K562 (cell line): ENCODE data around the gene NR3C2. TPM values are rescaled to one million over a fixed set of nuclear protein-coding genes. Genes with fewer than 3 reads are reported as not detected.

Experiments used
- ATAC-seq: fragments of 200-7000 bp; cut with Tn5 transposase; 3 replicates; pipeline ENCODE4 v1.9.1; 2020; ENCODE audit warnings: moderate library complexity
- BruUV-seq: library from RNA; stranded (reverse); fragments of 400-500 nt; replicated peaks from 2 replicates; lab custom pipeline; 2021; lab: Mats Ljungman, UMichigan
- CTCF ChIA-PET: fragments of 300-600 bp; formaldehyde crosslinking; extraction: SDS; loops from one replicate; lab custom pipeline; 2021; ENCODE audit warnings: low intra/inter-chr PET ratio; lab: Yijun Ruan, JAX
- POLR2A ChIA-PET: fragments of 300-600, 350-650 bp; sonication (Branson Sonifier 250); formaldehyde crosslinking; extraction: SDS; loops from one replicate; lab custom pipeline; 2021; ENCODE audit warnings: antibody characterized with exemption, inconsistent platforms; lab: Yijun Ruan, JAX
- DNase-seq, 4 experiments: peaks; one replicate each; pipeline versions ENCODE4 v3.0.0 to v3.0.0-alpha.2; 2011 to 2018; ENCODE audit warnings: low spot score in 3 of 4, mixed read lengths in 3 of 4; ENCODE audit errors: extremely low read depth in 1 of 4
- FAIRE-seq: peaks from 2 replicates; lab custom pipeline; 2011; peaks lifted over from hg19 to GRCh38; lab: Jason Lieb, UNC
- H2AFZ ChIP-seq: 2 replicates; pipeline ENCODE4 v1.6.0; 2011; ENCODE audit warnings: low read depth, low read length, control low read depth, inconsistent platforms
- H3K27ac ChIP-seq: fragments of 200-600 bp; 3 replicates; pipeline ENCODE4 v1.8.0; 2011; ENCODE audit warnings: low read depth, mild to moderate bottlenecking, control low read depth, inconsistent platforms, low read length, moderate library complexity, mixed read lengths; ENCODE audit errors: extremely low read depth
- H3K27me3 ChIP-seq, 2 experiments: fragments of 300-600 bp in 1 of 2; 2 replicates in 1 of 2; 3 replicates in 1 of 2; pipeline versions ENCODE4 v1.6.0 to v1.8.0; 2011; ENCODE audit warnings: inconsistent platforms in 2 of 2, low read length in 2 of 2, mild to moderate bottlenecking in 1 of 2, mixed read lengths in 1 of 2, moderate library complexity in 1 of 2; ENCODE audit not compliant: control insufficient read depth in 2 of 2, insufficient read depth in 2 of 2
- H3K36me3 ChIP-seq: fragments of 300-600 bp; 3 replicates; pipeline ENCODE4 v1.8.0; 2011; ENCODE audit warnings: mild to moderate bottlenecking, low read length, inconsistent platforms; ENCODE audit not compliant: control insufficient read depth, insufficient read depth
- H3K4me1 ChIP-seq, 2 experiments: fragments of 200-600 bp in 1 of 2; replicated peaks in 1 of 2; 2 replicates in 1 of 2; 3 replicates in 1 of 2; pipeline versions ENCODE4 v1.5.1 to v1.8.0; 2011; ENCODE audit warnings: inconsistent platforms in 2 of 2, low read length in 2 of 2, mild to moderate bottlenecking in 1 of 2, mixed read lengths in 1 of 2, moderate library complexity in 1 of 2; ENCODE audit not compliant: control insufficient read depth in 2 of 2, insufficient read depth in 2 of 2
- H3K4me2 ChIP-seq: 2 replicates; pipeline ENCODE4 v1.6.1; 2011; ENCODE audit warnings: low read length, control low read depth, inconsistent platforms, mixed read lengths; ENCODE audit not compliant: insufficient read depth
- H3K4me3 ChIP-seq: fragments of 200-600 bp; sonication (generic), shearing (Covaris generic); 2 replicates; pipeline ENCODE4 v1.5.1; 2016; ENCODE audit warnings: control low read depth, inconsistent platforms
- H3K79me2 ChIP-seq: fragments of 200-600 bp; 3 replicates; pipeline ENCODE4 v1.8.0; 2011; ENCODE audit warnings: low read length, inconsistent platforms; ENCODE audit not compliant: control insufficient read depth, insufficient read depth
- H3K9ac ChIP-seq, 2 experiments: 2 replicates each; pipeline versions ENCODE4 v1.6.0 to v1.6.1; 2011; ENCODE audit warnings: low read depth in 2 of 2, low read length in 2 of 2, control low read depth in 1 of 2, inconsistent platforms in 1 of 2, mild to moderate bottlenecking in 1 of 2, mixed read lengths in 1 of 2; ENCODE audit not compliant: insufficient read depth in 1 of 2
- H3K9me1 ChIP-seq: one replicate; pipeline ENCODE4 v1.6.0; 2011; ENCODE audit warnings: inconsistent platforms, mild to moderate bottlenecking, low read length, moderate library complexity; ENCODE audit not compliant: control insufficient read depth, insufficient read depth
- H3K9me3 ChIP-seq: replicated peaks from 2 replicates; pipeline ENCODE4 v1.5.1; 2011; ENCODE audit warnings: low read depth, low read length, inconsistent platforms; ENCODE audit not compliant: control insufficient read depth, insufficient read depth
- H4K20me1 ChIP-seq: replicated peaks from 2 replicates; pipeline ENCODE4 v1.6.1; 2011; ENCODE audit warnings: low read length, inconsistent platforms, mixed read lengths; ENCODE audit not compliant: control insufficient read depth, insufficient read depth
- DNMT1 ChIP-seq: fragments of 450-650 bp; IDR thresholded peaks from 2 replicates; pipeline ENCODE4 v1.6.1; 2016; ENCODE audit warnings: antibody characterized with exemption, mild to moderate bottlenecking
- HIVEP1 ChIP-seq: fragments of 250-450 bp; sonication (Bioruptor Pico); IDR thresholded peaks from 2 replicates; pipeline ENCODE4 v1.4.0; 2020; ENCODE audit warnings: mild to moderate bottlenecking
- KDM4B ChIP-seq, 2 experiments: fragments of 450-650 bp in 1 of 2; sonication (generic) in 1 of 2; IDR thresholded peaks; 2 replicates each; pipeline ENCODE4 v1.6.1; 2016 to 2017; ENCODE audit warnings: borderline replicate concordance in 2 of 2, antibody characterized with exemption in 1 of 2, low read depth in 1 of 2, mild to moderate bottlenecking in 1 of 2
- MCM2 ChIP-seq: fragments of 450-650 bp; IDR thresholded peaks from 2 replicates; pipeline ENCODE4 v1.6.1; 2017; ENCODE audit warnings: low read depth, mild to moderate bottlenecking
- NELFE ChIP-seq: IDR thresholded peaks from 2 replicates; pipeline ENCODE4 v1.6.1; 2011; ENCODE audit warnings: mild to moderate bottlenecking; ENCODE audit not compliant: insufficient read depth, insufficient read length
- NUFIP1 ChIP-seq: fragments of 450-650 bp; IDR thresholded peaks from 2 replicates; pipeline ENCODE4 v1.6.1; 2018; ENCODE audit not compliant: partially characterized antibody
- PCBP1 ChIP-seq: fragments of 200-400 bp; formaldehyde crosslinking; IDR thresholded peaks from 2 replicates; pipeline ENCODE4 v1.6.1; 2018; ENCODE audit warnings: mild to moderate bottlenecking, low read depth, low read length; ENCODE audit not compliant: poor library complexity, severe bottlenecking
- POLR2A ChIP-seq: fragments of 450-650 bp; conservative IDR thresholded peaks from 2 replicates; pipeline ENCODE4 v1.6.1; 2016
- RBBP5 ChIP-seq: fragments of 200-600 bp; sonication (generic); IDR thresholded peaks from 2 replicates; pipeline ENCODE4 v1.6.1; 2012; ENCODE audit warnings: borderline replicate concordance, mild to moderate bottlenecking, low read length, control low read depth, inconsistent platforms; ENCODE audit not compliant: insufficient read depth, poor library complexity, severe bottlenecking
- RHOXF2B ChIP-seq: fragments of 250-450 bp; sonication (Bioruptor Pico); conservative IDR thresholded peaks from 2 replicates; pipeline ENCODE4 v1.5.1; 2021
- TGIF2 ChIP-seq: sonication (generic); formaldehyde crosslinking; IDR thresholded peaks from 2 replicates; pipeline ENCODE4 v1.8.1; 2022; ENCODE audit warnings: mild to moderate bottlenecking, missing genetic modification reagents, moderate library complexity
- WHSC1 ChIP-seq: IDR thresholded peaks from one replicate; pipeline ENCODE4 v1.6.1; 2012; ENCODE audit warnings: low read length, control low read depth, inconsistent platforms
- ZNF133 ChIP-seq: fragments of 250-450 bp; sonication (Bioruptor Pico); IDR thresholded peaks from 2 replicates; pipeline ENCODE4 v1.4.0; 2020; ENCODE audit warnings: mild to moderate bottlenecking
- ZNF274 ChIP-seq: IDR thresholded peaks from 2 replicates; pipeline ENCODE4 v1.6.1; 2011; ENCODE audit warnings: low read depth, mild to moderate bottlenecking, low read length, moderate library complexity, borderline replicate concordance
- ZZZ3 ChIP-seq: fragments of 450-650 bp; IDR thresholded peaks from 2 replicates; pipeline ENCODE4 v1.6.1; 2016; ENCODE audit warnings: antibody characterized with exemption, mild to moderate bottlenecking, moderate library complexity
- WGBS: fragments of 100-300 bp; shearing (Covaris generic); methylation state at CpG from one replicate; pipeline ENCODE4 v1.1.6; 2016; ENCODE audit warnings: low coverage, mixed read lengths; ENCODE audit not compliant: insufficient coverage; ENCODE audit errors: missing lambda C conversion rate; 5-methylcytosine and 5-hydroxymethylcytosine counted together
- in situ Hi-C: fragments of 300-500 bp; cut with MboI; formaldehyde crosslinking; loops from 4 replicates; pipeline ENCODE4 v1.15.0; 2018; ENCODE audit warnings: inconsistent platforms, mixed read lengths
- intact Hi-C: fragments of 100-400 bp; cut with micrococcal nuclease; formaldehyde crosslinking; loops from 2 replicates; pipeline ENCODE4 v1.14.2; 2022
- polyA plus RNA-seq, 8 experiments: library from polyadenylated mRNA; depleted of rRNA in 4 of 8; stranded (reverse) in 5 of 8; unstranded in 3 of 8; fragments of >200 nt; fragmentation: Nextera tagmentation in 2 of 8; fragmentation: Illumina TruSeq in 1 of 8; extraction: Ambion mirVana in 2 of 8; extraction: Trizol in 1 of 8; gene quantifications; 2 replicates each; pipeline versions ENCODE4 v1.2.1 to v1.2.3, GENCODE V29; 2011 to 2014; ENCODE audit warnings: inconsistent platforms in 1 of 8, missing spikeins in 1 of 8
- total RNA-seq, 7 experiments: library from RNA; depleted of rRNA in 6 of 7; stranded (reverse); fragments of >200 nt in 6 of 7; fragmentation: Illumina TruSeq in 2 of 7; extraction: Trizol in 2 of 7; gene quantifications; 2 replicates each; pipeline versions ENCODE4 v1.2.1 to v1.2.3, GENCODE V29; 2011 to 2021; ENCODE audit warnings: low replicate concordance in 1 of 7
- TF ChIP-seq, protein P1 (sequence below): sonication (generic); formaldehyde crosslinking; IDR thresholded peaks from 2 replicates; pipeline ENCODE4 v1.8.1; 2022; ENCODE audit warnings: missing genetic modification reagents

The NR3C2 gene
- total and polyA plus RNA-seq, 9 of the 15 experiments (the other 6 are each of a cell fraction or from before 2014, with no cell fraction given): 0.01 to 0.28 (median 0.16) TPM; not detected in 2

DNA sequence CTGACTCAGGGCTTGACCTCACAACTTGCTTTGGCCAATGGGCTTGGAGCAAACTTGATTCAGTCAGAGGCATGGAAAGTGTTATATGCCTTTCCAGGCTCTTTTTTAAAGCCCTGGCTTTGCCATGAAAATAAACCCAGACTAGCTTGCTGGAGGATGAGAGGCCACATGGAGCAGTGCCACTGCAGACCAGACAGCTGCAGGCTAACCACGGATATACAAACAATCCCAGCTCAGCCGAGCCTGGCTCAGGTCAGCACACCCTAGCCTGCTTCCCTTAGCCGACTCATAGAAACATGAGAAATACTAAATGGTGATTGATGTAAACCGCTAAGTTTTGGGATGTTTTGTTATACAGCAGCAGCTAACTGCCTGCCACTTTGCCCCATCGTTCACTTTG lies 365.2 kb downstream of the NR3C2 start (continued):
- no peak for TF ChIP-seq ZNF133 (CRISPR knock-in tag)
- TF ChIP-seq TGIF2: no peak
- TF ChIP-seq HIVEP1: no peak

DNA sequence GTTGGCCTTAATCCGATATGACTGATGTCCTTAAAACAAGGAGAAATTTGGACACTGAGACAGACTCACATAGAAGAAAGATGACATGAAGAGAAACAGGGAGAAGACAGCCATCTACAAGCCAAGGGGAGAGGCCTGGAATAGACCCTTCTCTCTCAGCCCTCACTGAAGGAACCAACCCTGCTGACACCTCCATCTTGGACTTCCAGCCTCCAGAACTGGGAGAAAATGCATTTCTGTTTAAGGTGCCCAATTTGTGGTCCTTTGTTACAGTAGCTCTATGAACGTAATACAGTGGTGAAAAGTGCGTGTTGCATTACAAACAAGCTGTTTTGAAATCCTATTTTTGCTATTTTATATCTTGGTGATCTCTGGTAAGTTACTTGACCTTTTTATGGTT lies 366.8 kb downstream of the NR3C2 start:
- no peaks in the 10 kb centered on the region for H3K9me3 ChIP-seq
- intact Hi-C loops (no loop called here), in situ Hi-C loops (no loop called here)
- no peak overlapping the region for H3K4me3 ChIP-seq
- TF ChIP-seq DNMT1: no peak
- TF ChIP-seq ZZZ3: no peak
- TF ChIP-seq, protein P1, sequence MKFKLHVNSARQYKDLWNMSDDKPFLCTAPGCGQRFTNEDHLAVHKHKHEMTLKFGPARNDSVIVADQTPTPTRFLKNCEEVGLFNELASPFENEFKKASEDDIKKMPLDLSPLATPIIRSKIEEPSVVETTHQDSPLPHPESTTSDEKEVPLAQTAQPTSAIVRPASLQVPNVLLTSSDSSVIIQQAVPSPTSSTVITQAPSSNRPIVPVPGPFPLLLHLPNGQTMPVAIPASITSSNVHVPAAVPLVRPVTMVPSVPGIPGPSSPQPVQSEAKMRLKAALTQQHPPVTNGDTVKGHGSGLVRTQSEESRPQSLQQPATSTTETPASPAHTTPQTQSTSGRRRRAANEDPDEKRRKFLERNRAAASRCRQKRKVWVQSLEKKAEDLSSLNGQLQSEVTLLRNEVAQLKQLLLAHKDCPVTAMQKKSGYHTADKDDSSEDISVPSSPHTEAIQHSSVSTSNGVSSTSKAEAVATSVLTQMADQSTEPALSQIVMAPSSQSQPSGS (CRISPR knock-in tag): no peak
- TF ChIP-seq NUFIP1: no peak
- TF ChIP-seq PCBP1: no peak
- no peak for TF ChIP-seq POLR2A
- TF ChIP-seq NELFE: no peak
- TF ChIP-seq KDM4B (IDR thresholded peaks at IDR 0.05; ENCODE audit: borderline replicate concordance in 2 of 2, low read depth in 1 of 2): no peak
- TF ChIP-seq WHSC1: no peak
- no peak for TF ChIP-seq RHOXF2B (CRISPR knock-in tag)
- TF ChIP-seq RBBP5: no peak
- no peak for TF ChIP-seq MCM2
- TF ChIP-seq ZNF274: no peak
- no peaks in the 10 kb centered on the region for H4K20me1 ChIP-seq
- H3K36me3 ChIP-seq: no peaks in the 10 kb centered on the region
- H3K4me1 ChIP-seq: no peaks in the 10 kb centered on the region
- 0% methylated on average over 3 of the region's 3 CpGs for WGBS
- no peak overlapping the region for H2AFZ ChIP-seq
- no peaks in the 10 kb centered on the region for H3K79me2 ChIP-seq
- FAIRE-seq (no peak), DNase-seq (no peak), ATAC-seq (no peak)
- ChIA-PET POLR2A (no interaction called here), CTCF (no interaction called here)
- H3K27me3 ChIP-seq: no peaks in the 10 kb centered on the region
- H3K9me1 ChIP-seq: no peaks in the 10 kb centered on the region
- H3K9ac ChIP-seq: no peak overlapping the region
- H3K27ac ChIP-seq: no peak overlapping the region
- no TSS peak for BruUV-seq
- no peak overlapping the region for H3K4me2 ChIP-seq
